ENCODE results near the gene GOLGB1. TPM values are rescaled to one million over a fixed set of nuclear protein-coding genes. Genes with fewer than 3 reads are reported as not detected.

The GOLGB1 gene
- total RNA-seq, 1 donor from 2014 or later, result 65.0 TPM

GRCh38 chr3:121621491-121621890 is 128.1 kb downstream of the GOLGB1 start:
- Mint-ChIP-seq H3K4me1 (ENCODE audit: low read depth) (no peaks in the 10 kb centered on the region), H3K4me3 (ENCODE audit: unreplicated experiment) (no peak overlapping the region), H3K36me3 (ENCODE audit: low read depth) (no peaks in the 10 kb centered on the region), H3K9me3 (ENCODE audit: low read depth) (no peaks in the 10 kb centered on the region), H3K27me3 (ENCODE audit: low read depth) (peaks cover 12% of the 10 kb centered on the region), H3K27ac (ENCODE audit: unreplicated experiment) (no peak overlapping the region)
- TF ChIP-seq CTCF (IDR thresholded peaks at IDR 0.05), result no peak
- DNase-seq (ENCODE audit: low spot score), result no peak

- no peak overlapping the region for H3K4me3 Mint-ChIP-seq (ENCODE audit: unreplicated experiment)
- no peak overlapping the region for H3K27ac Mint-ChIP-seq (ENCODE audit: unreplicated experiment)
- no peak for DNase-seq (ENCODE audit: low spot score)
- H3K27me3 Mint-ChIP-seq (ENCODE audit: low read depth), result peaks cover 10% of the 10 kb centered on the region
- H3K4me1 Mint-ChIP-seq (ENCODE audit: low read depth), result no peaks in the 10 kb centered on the region
- H3K9me3 Mint-ChIP-seq (ENCODE audit: low read depth), result no peaks in the 10 kb centered on the region
- no peaks in the 10 kb centered on the region for H3K36me3 Mint-ChIP-seq (ENCODE audit: low read depth)
- TF ChIP-seq CTCF (IDR thresholded peaks at IDR 0.05), result no peak
Observed at GRCh38 chr3:121619691-121620090, 129.8 kb downstream of the GOLGB1 start.

Other genes with a start within 250 kb of the GOLGB1 start
- gene POLQ, start 203.8 kb downstream of the GOLGB1 start, total RNA-seq, result 1.0 to 2.9 TPM (median 1.1 TPM) in 3 replicates
- gene ARGFX, start 181.8 kb downstream of the GOLGB1 start, total RNA-seq, result not detected in 3 replicates
- 0.08 TPM in 1 of 3 replicates, not detected in the others for gene FBXO40, start 156.4 kb downstream of the GOLGB1 start, total RNA-seq
- 0.44 to 1.4 TPM (median 0.82 TPM) in 3 replicates for gene HCLS1, start 88.8 kb downstream of the GOLGB1 start, total RNA-seq
- 12.6 to 15.5 TPM (median 13.2 TPM) in 3 replicates for gene IQCB1, start 85.3 kb upstream of the GOLGB1 start, total RNA-seq
- gene EAF2, start 85.5 kb upstream of the GOLGB1 start, total RNA-seq, result 2.4 to 3.7 TPM (median 2.7 TPM) in 3 replicates
- gene SLC15A2, start 144.7 kb upstream of the GOLGB1 start, total RNA-seq, result 0.92 to 4.1 TPM (median 1.4 TPM) in 3 replicates